ENCODE data around the gene NDUFB10. TPM values are rescaled to one million over a fixed set of nuclear protein-coding genes. Genes with fewer than 3 reads are reported as not detected.
"Not testable (repeated sequence)": the region's sequence is repeated elsewhere in the genome, so short reads cannot be mapped to it uniquely, and the experiment has no call there.

The NDUFB10 gene
- total RNA-seq = 119 and 138 TPM in 2 replicates

DNA sequence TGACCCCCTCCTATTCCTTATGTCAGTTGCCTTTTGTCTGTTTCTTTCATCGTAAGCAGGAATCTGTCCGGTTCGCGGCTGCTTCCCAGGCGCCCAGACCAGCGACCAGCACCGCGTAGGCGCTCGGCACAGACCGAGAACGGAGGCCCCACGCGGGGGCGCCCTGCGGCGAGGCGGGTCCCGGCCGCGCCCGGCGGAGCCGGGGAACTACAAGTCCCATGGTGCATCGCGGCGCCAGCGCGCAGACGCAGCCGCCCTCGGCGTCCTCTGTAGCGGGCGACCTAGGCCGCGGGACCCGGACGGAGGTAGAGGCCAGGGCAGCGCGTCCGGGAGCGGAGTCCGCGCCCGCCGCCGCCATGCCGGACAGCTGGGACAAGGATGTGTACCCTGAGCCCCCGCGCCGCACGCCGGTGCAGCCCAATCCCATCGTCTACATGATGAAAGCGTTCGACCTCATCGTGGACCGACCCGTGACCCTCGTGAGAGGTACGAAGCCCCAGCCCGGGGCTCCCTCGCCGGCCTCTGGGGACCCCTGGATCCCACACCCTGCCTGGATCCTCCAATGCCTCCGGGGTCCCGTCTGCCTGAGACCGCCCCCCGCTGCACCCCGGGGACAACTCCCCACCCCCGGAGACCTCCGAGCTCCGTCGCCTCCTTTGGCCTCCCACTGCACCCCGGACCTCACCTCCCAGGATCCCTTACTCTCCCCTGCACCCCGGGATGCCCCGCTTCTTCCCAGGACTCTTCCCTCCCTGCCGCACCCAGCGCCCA is at the start of gene NDUFB10:
TSS of gene NDUFB10 (plus strand) at position 270 of the 771 bp plus-strand sequence. CDS start at position 357, 87 bp downstream.
- peak; percentile 66 for DNase-seq (ENCODE audit: low read depth)

DNA sequence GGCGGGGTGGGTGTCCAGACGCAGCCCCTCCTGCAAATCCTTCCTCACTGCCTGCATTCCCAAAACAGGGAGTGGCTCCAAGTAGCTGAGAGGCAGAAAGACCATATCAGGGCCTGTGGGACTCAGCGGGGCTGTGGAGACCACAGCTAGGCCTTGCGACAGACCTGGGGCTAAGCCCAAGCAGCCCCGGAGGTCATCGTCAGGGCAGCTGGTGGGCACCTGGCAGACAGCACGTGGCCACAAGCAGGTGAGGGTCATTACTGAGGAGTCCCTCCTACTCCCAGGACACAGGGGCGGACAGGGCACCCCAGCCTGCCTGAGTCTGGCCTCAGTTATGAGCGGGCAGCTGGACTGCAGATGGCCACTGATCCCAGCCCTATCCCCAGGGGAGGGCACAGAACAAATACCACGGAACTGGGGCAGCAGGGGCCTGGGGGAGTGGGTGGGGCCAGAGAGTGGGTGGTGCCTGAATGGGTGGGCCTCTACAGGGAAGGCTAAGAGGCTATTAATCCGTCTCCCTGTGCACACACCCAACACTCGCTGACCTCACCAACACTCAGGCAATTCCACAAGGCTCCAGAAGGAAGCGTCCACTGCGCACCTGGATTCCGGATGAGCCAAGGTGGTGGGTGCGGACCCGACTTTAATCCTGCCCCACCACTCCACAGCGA is 49.6 kb upstream of the NDUFB10 start:
- DNase-seq (ENCODE audit: low read depth) = no peak

DNA sequence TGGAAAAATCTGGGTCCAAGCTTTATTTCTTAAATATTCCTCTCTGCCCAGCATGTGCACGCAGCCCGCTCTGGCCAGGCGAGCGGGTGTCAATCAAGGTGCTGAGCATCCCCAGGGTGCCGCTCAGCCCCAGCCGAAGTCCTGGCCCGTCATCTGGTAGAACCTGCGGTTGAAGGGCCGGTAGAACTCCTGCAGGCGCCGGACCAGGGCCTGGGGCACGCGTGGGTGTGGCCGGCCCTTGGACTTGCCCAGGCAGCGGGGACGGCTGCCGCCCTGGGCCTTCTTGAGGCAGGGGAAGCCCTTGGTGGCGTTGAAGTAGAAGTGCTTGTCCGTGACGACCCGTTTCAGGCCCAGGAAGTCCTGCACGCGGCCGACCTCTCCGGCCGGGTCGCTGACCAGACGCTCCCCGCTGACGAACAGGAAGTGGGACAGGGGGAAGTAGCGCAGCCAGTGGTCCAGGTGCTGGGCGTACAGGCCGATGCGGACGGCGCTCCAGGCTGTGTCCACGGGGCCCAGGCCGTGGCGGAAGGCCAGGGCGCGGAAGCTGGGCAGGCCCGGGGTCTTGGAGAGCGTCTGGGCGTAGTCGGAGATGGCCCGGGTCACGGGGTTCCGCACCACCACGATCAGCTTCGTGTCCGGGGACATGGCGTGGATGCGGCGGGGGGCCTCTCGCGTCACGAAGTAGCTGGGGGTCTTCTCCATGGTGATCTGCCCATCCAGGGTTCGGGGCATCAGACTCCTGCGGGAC is 47.7 kb upstream of the NDUFB10 start:
- DNase-seq (ENCODE audit: low read depth) = no peak

- no peak for DNase-seq (ENCODE audit: low read depth)
Measured at GRCh38 chr16:1912215-1912543, 47.2 kb upstream of the NDUFB10 start.

DNA sequence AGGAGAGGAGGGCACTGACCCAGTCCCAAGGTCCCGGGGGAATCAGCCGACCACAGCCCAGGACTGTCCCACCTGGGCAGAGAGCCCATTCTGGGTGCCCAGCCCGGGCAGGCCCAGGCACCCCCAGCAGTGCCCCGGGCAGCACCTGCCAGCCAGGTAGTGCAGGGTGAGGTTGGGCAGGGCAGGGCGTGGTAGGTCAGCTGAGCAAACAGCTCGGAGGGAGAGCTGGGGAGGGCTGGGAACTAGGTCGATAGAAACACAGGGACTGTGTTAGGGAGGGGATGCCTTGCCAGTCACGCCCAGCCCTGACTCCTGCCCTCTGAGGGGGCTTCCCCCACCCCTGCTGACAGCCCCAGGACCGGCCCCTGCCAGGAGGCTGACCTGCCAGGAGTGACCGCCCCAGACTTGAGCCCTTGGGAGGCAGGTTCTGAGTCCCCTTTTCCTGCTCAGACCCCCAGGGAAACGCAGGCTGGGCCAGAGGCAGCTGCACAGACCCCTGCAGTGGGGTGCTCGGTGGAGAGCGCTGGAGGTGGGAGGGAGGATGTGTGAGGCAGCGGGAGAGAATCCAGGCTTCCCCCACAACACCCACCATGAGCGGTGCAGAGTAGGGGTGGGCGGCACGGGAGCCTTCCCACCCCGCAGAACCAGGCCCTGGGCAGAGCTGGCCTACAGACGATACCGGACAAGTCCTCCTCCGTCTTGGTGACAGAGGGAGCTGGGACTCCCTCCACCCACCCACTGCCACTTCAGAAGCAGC is 45.8 kb upstream of the NDUFB10 start:
- no peak for DNase-seq (ENCODE audit: low read depth)

GRCh38 chr16:1914084-1914608 is 45.2 kb upstream of the NDUFB10 start:
- no peak for DNase-seq (ENCODE audit: low read depth)

DNA sequence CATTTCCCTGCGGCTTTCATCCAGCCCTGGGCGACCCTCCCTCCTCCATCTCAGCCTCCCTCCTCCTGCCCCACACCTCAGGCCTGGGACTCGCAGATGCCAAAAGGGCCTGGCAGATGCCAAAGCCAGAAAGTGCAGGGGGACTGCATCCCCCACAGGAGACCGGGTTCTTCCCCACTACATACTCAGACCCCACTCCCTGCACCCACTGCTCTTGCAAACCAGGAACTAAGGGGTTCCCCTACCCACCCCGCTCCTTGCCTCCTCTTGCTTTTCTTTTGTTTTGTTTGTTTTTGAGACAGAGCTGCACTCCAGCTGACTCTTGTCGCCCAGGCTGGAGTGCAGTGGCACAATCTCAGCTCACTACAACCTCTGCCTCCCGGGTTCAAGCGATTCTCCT is 44.4 kb upstream of the NDUFB10 start:
- no peak for DNase-seq (ENCODE audit: low read depth)

GRCh38 chr16:1915732-1916639 is 43.4 kb upstream of the NDUFB10 start:
- no peak for DNase-seq (ENCODE audit: low read depth)

DNA sequence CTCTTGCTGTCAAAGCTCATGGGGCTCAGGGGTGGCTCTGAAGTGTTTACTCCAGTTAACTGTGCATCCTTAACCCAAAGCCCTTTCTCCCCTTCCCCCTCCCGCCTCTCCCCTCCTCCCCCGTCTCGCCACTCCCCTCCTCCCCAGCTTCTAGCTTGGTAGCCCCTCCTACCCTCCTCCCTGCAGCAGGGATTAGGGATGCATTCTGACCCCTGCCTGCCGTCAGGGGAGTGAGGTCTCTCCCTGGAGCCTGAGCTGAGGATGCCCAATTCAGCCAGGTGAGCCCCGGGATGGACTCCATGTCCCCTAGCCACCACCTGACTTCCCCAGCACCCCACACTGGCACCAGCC is 42.7 kb upstream of the NDUFB10 start:
- no peak for DNase-seq (ENCODE audit: low read depth)

DNA sequence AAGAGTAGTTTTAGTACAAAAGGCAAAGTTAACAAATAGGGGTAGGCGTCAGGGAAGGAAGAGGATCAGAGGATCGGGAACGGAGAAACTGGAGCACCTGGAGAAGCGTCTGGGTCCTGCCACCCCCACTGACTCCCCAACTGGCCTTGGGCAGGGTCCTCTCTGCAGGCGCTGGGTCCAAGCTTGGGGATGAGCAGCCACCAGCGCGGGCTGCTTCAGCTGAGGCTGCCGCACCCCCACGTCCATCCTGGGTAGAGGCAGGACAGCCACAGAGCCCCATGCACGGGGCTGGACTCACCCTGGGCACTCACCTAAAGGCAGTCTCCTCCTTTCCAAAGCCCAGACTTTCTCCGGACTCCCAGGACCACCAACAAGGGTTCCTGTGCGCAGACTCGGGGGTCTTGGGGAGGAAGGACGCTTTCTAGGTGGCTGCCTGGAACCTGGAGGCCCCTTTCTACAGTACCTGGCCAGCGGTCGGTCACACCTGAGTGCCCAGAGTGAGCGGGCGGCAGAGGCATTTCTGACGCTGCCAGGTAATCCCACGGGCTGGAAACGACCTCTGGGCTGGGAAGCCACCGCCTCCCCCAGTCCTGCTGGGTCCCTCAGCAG is 42.2 kb upstream of the NDUFB10 start:
- DNase-seq (ENCODE audit: low read depth) = no peak

- no peak for DNase-seq (ENCODE audit: low read depth)
Measured at GRCh38 chr16:1917665-1918350, 41.5 kb upstream of the NDUFB10 start.

GRCh38 chr16:1918351-1919326 is 40.7 kb upstream of the NDUFB10 start, which contains the start of gene HS3ST6:
Gene HS3ST6 (minus strand): TSS chr16:1918415. CDS start chr16:1918323, 92 bp downstream.
- no peak for DNase-seq (ENCODE audit: low read depth)

GRCh38 chr16:1919327-1919998 is 39.9 kb upstream of the NDUFB10 start:
- no peak for DNase-seq (ENCODE audit: low read depth)

DNA sequence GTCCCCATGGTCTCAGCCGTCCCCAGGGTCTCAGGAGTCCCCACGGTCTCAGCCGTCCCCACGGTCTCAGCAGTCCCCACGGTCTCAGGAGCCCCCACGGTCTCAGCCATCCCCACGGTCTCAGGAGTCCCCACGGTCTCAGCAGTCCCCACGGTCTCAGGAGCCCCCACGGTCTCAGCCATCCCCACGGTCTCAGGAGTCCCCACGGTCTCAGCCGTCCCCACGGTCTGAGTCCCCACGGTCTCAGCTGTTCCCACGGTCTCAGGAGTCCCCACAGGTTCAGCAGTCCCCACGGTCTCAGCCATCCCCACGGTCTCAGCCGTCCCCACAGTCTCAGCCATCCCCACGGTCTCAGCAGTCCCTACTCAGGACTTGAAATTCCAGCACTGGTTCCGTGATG is 39.2 kb upstream of the NDUFB10 start:
- DNase-seq (ENCODE audit: low read depth) = not testable (repeated sequence)

DNA sequence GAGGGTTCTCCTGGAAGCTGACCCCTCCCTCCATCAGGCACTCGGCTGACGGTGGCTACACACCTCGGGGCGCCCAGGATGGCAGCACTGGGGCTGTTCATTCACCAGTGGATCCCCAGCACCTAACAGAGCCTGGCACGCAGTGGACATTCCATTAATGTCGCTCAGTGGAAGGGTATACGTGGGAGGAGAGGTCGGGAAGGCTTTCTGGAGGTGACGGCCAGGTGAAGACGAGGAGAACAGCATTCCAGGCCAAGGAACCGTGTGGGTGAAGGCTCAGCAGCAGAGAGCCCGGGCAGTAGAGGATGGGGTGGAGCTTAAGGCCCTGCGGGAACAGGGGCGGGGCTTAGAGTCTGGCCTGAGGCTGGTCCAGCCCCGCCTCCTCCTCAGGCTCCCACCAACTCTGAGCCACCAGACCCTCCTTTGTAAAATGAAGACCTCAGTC is 38.6 kb upstream of the NDUFB10 start:
- no peak for DNase-seq (ENCODE audit: low read depth)

GRCh38 chr16:1922357-1922756 is 37.0 kb upstream of the NDUFB10 start:
- DNase-seq (ENCODE audit: low read depth) = no peak

- DNase-seq (ENCODE audit: low read depth) = peak; percentile 37
Measured at GRCh38 chr16:1923299-1924034, 35.9 kb upstream of the NDUFB10 start.

Measured in renal cortical epithelial cell (primary cell).